Endothelial cell (in vitro differentiated cells): Measurements from ENCODE around the gene ROBO2. TPM values are rescaled to one million over a fixed set of nuclear protein-coding genes. Genes with fewer than 3 reads are reported as not detected.
A peak's percentile ranks its signal among the peaks of the same experiment; 100 is the strongest.

Experiments used
- DNase-seq: peaks from one replicate; pipeline ENCODE4 v3.0.0; 2021; ENCODE audit warnings: low spot score
- H3K27ac Mint-ChIP-seq: one replicate; pipeline ENCODE4 v1.8.0; 2021; ENCODE audit warnings: mixed read lengths, inconsistent platforms; ENCODE audit not compliant: unreplicated experiment
- H3K27me3 Mint-ChIP-seq: one replicate; pipeline ENCODE4 v1.8.0; 2021; ENCODE audit warnings: mild to moderate bottlenecking, moderate library complexity, mixed read lengths, inconsistent platforms; ENCODE audit not compliant: unreplicated experiment
- H3K36me3 Mint-ChIP-seq: one replicate; pipeline ENCODE4 v1.8.0; 2021; ENCODE audit warnings: mild to moderate bottlenecking, low read depth, mixed read lengths, inconsistent platforms; ENCODE audit not compliant: unreplicated experiment
- H3K4me1 Mint-ChIP-seq: one replicate; pipeline ENCODE4 v1.8.0; 2021; ENCODE audit warnings: mild to moderate bottlenecking, mixed read lengths, inconsistent platforms; ENCODE audit not compliant: unreplicated experiment
- H3K4me3 Mint-ChIP-seq: one replicate; pipeline ENCODE4 v1.8.0; 2021; ENCODE audit warnings: mild to moderate bottlenecking, mixed read lengths, inconsistent platforms; ENCODE audit not compliant: unreplicated experiment
- H3K9me3 Mint-ChIP-seq: one replicate; pipeline ENCODE4 v1.8.0; 2021; ENCODE audit warnings: mixed read lengths, inconsistent platforms; ENCODE audit not compliant: unreplicated experiment
- total RNA-seq: library from RNA; stranded (reverse); fragmentation: NEBNext Ultra II Directional; extraction: Animal tissue kit (Norgen Biotek cat#: 25700); gene quantifications from one replicate; pipeline ENCODE4 v1.2.1, GENCODE V29; 2021; ENCODE audit not compliant: unreplicated experiment
- TF ChIP-seq, protein P1 (sequence below): fragments of 200-600 bp; sonication (generic); IDR thresholded peaks from one replicate; pipeline ENCODE4 v1.5.0; 2021; ENCODE audit warnings: antibody characterized with exemption; ENCODE audit not compliant: unreplicated experiment

Gene ROBO2
- total RNA-seq, 1 donor from 2014 or later: 2.5 TPM

GRCh38 chr3:77251136-77251535, 211.2 kb downstream of the ROBO2 start:
- TF ChIP-seq, protein P1, sequence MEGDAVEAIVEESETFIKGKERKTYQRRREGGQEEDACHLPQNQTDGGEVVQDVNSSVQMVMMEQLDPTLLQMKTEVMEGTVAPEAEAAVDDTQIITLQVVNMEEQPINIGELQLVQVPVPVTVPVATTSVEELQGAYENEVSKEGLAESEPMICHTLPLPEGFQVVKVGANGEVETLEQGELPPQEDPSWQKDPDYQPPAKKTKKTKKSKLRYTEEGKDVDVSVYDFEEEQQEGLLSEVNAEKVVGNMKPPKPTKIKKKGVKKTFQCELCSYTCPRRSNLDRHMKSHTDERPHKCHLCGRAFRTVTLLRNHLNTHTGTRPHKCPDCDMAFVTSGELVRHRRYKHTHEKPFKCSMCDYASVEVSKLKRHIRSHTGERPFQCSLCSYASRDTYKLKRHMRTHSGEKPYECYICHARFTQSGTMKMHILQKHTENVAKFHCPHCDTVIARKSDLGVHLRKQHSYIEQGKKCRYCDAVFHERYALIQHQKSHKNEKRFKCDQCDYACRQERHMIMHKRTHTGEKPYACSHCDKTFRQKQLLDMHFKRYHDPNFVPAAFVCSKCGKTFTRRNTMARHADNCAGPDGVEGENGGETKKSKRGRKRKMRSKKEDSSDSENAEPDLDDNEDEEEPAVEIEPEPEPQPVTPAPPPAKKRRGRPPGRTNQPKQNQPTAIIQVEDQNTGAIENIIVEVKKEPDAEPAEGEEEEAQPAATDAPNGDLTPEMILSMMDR: no peak
- H3K4me1 Mint-ChIP-seq: no peaks in the 10 kb centered on the region
- H3K27me3 Mint-ChIP-seq: peaks cover 1% of the 10 kb centered on the region
- no peak overlapping the region for H3K27ac Mint-ChIP-seq
- no peaks in the 10 kb centered on the region for H3K9me3 Mint-ChIP-seq
- no peak overlapping the region for H3K4me3 Mint-ChIP-seq
- no peaks in the 10 kb centered on the region for H3K36me3 Mint-ChIP-seq
- no peak for DNase-seq

DNA sequence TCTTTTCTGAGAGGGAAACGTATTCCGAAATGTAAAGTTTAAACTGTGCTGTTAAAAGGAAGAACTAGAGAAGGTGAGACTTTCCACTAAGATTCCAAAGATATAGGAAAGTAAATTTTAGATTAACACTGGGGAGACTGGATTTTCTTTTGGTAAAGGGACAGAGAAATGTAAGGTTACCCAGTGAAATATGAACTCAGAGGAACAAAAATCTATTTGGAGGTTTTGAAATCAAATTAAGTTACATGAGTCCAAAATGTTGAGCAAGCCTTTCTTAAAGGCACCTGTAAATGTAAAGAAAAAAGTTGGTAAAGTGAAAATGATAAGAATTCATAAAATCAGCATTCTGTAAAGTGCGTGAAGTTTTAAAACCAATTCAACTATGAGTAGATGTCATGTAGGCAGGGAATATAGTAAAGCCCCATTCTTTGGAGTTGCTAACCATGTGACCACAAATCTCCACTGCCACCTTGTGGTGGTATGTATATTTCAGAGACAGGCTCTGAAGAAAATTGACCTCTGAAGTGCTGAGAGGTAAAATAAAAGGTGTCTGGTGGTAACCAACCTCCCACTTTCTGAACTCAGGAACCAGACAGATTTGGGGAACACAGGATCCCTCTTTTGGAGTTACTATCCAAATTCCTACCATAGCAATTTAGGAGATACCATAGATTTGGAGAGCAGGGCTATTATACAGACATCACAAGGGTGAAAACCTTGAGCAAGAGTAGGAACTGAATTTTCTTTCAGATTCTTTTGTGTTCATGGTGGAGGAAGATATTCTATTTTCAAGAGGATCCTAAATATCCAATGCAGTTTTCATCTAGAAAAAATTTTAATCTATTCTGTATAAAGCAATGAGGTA, 215.3 kb downstream of the ROBO2 start:
- TF ChIP-seq, protein P1: peak; percentile 88
- no peak overlapping the region for H3K27ac Mint-ChIP-seq

DNA sequence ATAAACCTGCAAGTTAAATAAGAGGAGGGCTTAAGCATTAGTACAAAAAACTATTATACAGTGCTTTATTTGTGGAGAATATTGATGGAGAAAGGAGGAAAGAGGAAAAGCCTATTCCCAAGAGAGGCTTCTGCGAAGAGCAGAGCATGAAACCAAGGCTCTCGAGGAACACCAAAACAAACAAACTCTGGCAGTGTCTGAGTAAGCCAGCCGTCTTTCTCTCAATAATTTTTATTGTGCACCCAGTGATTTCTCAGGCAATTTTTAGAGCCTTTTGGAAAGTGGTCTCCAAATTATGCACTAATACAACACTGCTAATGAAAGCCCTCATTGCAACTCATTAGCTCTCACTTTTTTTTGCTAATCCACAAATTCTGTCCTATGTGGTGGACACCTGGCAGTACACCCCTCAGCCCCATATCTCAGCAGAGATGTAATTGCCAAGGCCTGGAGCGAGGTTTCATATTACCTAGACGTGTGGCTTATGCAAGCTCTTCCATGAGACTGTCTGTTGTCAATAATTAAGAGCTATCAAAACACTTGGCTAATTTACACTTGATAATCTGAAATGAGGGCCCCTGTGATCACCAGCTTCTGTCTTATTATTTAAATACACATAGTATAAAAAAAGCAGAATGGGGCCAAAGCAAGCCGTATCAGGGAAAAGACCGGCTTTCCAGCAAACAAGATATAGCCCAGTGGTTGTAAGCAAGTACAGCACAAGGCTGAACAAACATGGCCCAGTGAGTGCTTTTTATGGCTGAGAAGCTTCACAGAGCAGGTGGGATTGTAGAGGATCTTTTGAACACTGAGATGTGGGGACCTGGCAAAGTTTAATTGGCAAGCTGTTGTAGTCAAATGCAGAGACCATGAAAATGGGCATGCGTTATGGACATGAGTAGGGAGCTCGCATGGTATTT, 216.9 kb downstream of the ROBO2 start:
- no peak for DNase-seq
- no peak overlapping the region for H3K27ac Mint-ChIP-seq
- H3K9me3 Mint-ChIP-seq: no peaks in the 10 kb centered on the region
- no peak overlapping the region for H3K4me3 Mint-ChIP-seq
- TF ChIP-seq, protein P1: no peak
- peaks cover 4% of the 10 kb centered on the region for H3K4me1 Mint-ChIP-seq
- H3K27me3 Mint-ChIP-seq: peaks cover 1% of the 10 kb centered on the region
- H3K36me3 Mint-ChIP-seq: no peaks in the 10 kb centered on the region

More for the DNA sequence above, 215.3 kb downstream of the ROBO2 start:
- H3K36me3 Mint-ChIP-seq: no peaks in the 10 kb centered on the region
- DNase-seq: peak; percentile 60
- peaks cover 1% of the 10 kb centered on the region for H3K27me3 Mint-ChIP-seq
- H3K4me1 Mint-ChIP-seq: no peaks in the 10 kb centered on the region
- no peaks in the 10 kb centered on the region for H3K9me3 Mint-ChIP-seq
- no peak overlapping the region for H3K4me3 Mint-ChIP-seq

DNA sequence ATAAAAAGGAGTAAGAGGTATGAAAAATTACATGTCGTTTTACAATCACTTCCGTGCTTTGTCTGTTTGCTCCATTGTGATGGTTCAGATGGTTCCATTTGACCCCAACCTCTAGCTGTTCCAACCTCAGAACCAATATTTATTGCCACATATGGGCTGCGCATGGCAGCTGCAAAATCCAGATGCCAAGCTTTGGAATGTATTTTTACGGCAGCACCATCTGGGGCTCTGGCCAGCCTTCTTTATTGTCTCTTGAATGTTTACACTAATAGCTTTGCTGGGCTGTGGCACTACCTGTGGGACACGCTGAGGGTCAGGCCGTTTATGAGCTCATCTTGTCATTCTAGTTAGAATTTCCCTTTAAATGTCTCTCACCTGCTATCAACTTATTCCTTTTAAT, 219.8 kb downstream of the ROBO2 start:
- H3K27ac Mint-ChIP-seq: no peak overlapping the region
- peaks cover 3% of the 10 kb centered on the region for H3K27me3 Mint-ChIP-seq
- H3K9me3 Mint-ChIP-seq: no peaks in the 10 kb centered on the region
- H3K4me1 Mint-ChIP-seq: peaks cover 4% of the 10 kb centered on the region
- DNase-seq: no peak
- H3K4me3 Mint-ChIP-seq: no peak overlapping the region
- no peaks in the 10 kb centered on the region for H3K36me3 Mint-ChIP-seq
- TF ChIP-seq, protein P1: no peak
